DLD1 (cell line): ENCODE data around the gene HMGN5.

Experiments used
- in situ Hi-C: cut with HindIII; loops from 2 replicates; pipeline ENCODE4 v1.10.0; 2017; ENCODE audit warnings: low sequenced_read_pairs

The HMGN5 gene

DNA sequence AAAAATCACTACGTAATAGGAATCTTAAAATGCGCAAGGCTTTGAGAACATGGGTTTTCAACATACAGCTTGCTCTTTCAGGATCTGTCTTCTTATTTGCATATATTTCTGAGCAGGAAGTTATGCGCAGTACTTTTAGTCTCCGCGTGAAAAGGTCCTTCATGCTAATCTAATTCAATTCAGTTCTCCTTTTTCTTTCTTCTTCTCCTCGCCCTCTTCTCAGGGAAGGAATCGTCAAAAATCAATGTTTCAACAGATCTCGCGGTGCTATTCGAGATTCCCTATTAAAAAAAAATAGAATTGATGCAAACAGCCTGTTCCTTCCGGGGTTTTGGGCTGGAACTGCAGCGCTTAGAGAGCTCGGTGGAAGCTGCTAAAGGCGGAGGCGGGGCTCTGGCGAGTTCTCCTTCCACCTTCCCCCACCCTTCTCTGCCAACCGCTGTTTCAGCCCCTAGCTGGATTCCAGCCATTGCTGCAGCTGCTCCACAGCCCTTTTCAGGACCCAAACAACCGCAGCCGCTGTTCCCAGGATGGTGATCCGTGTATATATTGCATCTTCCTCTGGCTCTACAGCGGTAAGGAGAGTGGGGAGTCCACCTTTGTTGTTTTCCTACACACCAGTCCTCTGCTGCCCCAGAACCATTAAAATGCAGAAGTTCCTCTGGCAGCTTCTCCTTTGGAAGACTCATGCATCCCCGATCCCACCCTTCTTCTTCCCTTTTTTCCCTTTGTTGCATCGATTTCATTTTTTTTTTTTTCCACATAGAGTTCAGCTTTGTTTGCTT lies at the start of gene HMGN5, which contains the start of gene SH3BGRL:
Gene HMGN5, minus strand, starts transcription at position 243 of the 785 bp plus-strand sequence. CDS start 80,364 bp downstream, outside the sequence.
Gene SH3BGRL, plus strand, starts transcription at position 432 of the 785 bp plus-strand sequence. Its CDS starts 99 bp downstream, at position 531.
- in situ Hi-C loops = no loop called here

DNA sequence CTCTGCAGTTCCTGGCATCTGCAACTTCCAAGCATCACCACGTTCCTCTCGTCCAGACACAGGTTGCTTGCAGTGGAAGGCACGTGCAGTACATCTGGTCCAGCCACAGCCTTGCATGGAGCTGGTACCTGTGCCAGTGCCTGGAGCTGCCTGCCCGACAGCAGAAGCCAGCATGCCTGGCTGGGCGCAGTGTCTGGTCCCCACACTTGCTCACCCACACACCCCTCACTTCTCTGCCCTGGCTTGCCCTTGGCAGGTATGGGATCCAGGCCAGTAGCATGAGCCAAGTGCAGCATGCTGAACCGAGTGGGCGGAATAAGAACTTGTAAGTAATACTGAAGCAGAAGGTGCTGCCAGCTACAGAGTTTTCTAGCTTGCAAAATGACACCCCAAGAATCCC lies 40.0 kb upstream of the HMGN5 start:
- in situ Hi-C loops = no loop called here

DNA sequence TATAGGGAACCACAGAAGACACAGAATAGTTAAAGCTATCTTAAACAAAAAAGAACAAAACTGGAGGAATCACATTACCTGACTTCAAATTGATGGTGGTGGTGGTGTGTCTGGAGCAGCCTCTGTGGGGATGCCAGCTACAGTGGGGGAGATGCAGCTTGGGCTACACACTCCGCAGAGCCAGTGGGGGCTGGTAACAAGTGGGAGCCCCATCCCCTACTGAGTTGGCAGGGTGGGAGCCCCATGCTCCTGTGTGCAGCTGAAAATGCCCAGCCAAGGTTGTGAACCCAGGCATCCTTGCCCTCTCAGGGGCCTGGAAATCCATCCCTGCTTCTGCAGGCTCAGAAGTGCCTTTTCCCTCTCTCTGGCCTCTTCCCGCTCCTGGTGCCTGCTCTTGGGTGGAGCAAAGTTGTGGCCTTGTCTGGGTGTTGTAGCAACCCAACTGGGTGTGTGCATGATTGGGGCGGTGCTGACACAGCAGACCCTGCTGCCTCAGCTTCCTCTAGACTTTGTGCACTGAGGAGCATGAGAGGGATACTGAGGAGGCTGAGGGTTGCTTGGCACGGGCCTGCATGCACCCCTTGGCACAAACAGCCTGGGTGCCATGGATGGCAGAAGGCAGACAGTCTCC lies 39.1 kb upstream of the HMGN5 start:
- in situ Hi-C loops = no loop called here

GRCh38 chrX:81238166-81238565 lies 36.5 kb upstream of the HMGN5 start:
- in situ Hi-C loops = no loop called here

- in situ Hi-C loops = no loop called here
Measured at GRCh38 chrX:81237516-81237915, 35.8 kb upstream of the HMGN5 start.

- in situ Hi-C loops = no loop called here
Measured at GRCh38 chrX:81232218-81232617, 30.5 kb upstream of the HMGN5 start.

- in situ Hi-C loops = no loop called here
Measured at GRCh38 chrX:81231476-81231875, 29.8 kb upstream of the HMGN5 start.

GRCh38 chrX:81229901-81230300 lies 28.2 kb upstream of the HMGN5 start:
- in situ Hi-C loops = no loop called here

GRCh38 chrX:81229229-81229628 lies 27.5 kb upstream of the HMGN5 start:
- in situ Hi-C loops = no loop called here

GRCh38 chrX:81215685-81216084 lies 14.0 kb upstream of the HMGN5 start:
- in situ Hi-C loops = no loop called here

GRCh38 chrX:81208916-81209315 lies 7.2 kb upstream of the HMGN5 start:
- in situ Hi-C loops = no loop called here

DNA sequence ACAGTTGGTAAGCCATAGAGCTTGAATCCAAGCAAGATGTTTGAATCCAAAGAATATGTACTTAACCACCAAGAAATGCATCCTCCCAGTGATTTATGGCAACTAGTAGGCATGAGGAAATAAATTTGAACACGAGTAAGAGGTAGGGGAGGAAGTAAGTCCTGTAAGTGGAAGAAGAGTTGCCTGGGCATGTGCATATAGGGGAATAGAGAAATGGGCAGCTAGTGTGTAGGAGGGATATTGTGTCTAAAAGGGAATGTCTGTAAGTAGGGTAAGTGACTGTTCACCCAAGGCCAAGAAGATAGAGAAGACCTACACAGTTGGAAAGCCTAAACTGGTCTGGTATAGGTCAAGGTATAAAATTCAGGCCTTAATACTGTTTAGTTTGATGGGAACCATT lies 4.8 kb upstream of the HMGN5 start:
- in situ Hi-C loops = no loop called here

DNA sequence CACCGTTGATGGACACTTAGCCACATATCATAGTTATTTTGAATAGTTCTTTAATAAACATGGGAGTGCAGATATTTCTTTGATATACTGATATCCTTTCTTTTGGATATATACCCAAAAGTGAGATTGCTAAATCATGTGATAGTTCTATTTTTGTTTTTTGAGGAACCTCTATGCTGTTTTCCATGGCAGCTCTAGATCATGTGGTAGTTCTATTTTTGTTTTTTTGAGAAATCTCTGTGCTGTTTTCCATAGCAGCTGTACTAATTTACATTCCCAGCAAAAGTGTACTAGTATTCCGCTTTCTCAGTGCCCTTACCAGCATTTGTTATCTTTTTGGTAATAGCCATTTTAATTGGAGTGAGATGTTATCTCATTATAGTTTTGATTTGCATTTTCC lies 3.8 kb upstream of the HMGN5 start:
- in situ Hi-C loops = no loop called here

DNA sequence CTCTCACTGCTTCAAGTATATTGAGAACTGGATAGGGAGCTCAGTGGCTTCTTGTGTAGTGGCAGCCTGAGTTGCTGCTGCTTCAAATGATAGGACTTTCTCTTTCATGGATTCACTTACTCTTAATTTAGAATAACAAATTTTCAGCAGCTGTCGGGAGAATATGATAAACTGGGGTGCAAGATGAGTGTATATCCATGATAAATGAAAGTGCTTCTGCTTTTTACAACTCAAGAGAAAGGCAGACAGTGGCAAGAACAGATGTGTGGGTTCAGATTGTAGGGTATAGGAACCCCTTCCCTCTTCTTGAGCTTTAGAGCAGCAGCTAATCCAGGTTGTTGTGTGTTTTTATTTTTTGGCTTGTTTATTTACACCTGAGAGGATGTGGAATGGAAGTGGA lies 1.2 kb upstream of the HMGN5 start:
- in situ Hi-C loops = no loop called here

DNA sequence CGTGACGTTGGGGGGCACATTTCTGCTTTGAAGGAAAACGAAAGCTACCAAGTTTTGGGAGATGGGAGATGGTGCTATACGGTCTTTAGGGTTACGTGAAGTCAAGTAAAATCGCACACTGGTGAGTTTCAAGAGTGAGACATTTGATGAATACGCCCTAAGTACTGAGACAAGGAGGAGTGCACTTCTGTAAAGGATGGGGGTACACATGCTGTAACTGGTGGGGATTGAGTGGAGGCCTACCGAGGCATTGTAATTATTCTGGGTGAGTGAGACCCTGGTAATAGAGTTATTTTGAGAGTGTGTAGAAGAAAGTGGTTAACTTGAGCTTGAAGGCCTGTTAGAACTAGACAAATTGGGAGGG lies 725 bp upstream of the HMGN5 start:
- in situ Hi-C loops = no loop called here

DNA sequence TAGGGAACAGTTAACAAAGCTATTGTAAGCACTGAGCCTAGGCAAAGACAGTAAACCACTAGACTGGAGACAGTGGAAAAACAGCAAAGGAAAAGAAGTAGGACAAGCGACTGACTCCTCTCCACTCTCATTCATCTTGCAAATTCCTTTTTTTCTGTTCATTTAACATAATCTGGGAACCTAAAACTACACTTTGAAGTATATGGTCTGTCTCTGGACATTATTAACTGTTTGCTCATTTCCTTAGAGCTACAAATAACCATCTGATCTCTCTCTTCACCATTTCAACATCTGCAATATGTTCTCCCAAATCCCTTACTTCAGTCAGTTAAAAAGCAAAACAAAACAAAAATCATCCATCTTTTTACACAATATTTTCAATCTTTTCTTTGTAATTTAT lies 642 bp downstream of the HMGN5 start:
- in situ Hi-C loops = no loop called here

DNA sequence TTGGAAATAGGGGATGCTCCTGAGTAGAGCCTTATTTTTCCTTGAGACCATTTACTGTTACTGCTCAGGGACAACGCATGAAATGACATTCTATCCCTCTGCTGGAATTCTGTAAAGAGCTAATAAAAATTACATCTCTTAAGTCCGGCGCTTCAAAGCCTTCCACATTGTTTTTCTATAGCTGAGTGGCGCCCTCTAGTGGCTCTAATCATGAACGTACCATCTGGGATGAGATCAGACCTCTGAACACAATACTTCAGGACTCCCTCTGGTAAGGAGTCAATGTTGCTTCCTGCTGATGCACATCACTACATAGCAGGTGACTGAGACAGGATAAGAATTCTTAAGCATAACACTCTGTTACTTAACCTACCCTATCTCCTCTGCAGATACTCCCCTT lies 6.0 kb downstream of the HMGN5 start:
- in situ Hi-C loops = no loop called here

- in situ Hi-C loops = no loop called here
Measured at GRCh38 chrX:81195259-81195658, 6.5 kb downstream of the HMGN5 start.

GRCh38 chrX:81174286-81174685 lies 27.4 kb downstream of the HMGN5 start:
- in situ Hi-C loops = no loop called here

GRCh38 chrX:81168391-81168790 lies 33.3 kb downstream of the HMGN5 start:
- in situ Hi-C loops = no loop called here

DNA sequence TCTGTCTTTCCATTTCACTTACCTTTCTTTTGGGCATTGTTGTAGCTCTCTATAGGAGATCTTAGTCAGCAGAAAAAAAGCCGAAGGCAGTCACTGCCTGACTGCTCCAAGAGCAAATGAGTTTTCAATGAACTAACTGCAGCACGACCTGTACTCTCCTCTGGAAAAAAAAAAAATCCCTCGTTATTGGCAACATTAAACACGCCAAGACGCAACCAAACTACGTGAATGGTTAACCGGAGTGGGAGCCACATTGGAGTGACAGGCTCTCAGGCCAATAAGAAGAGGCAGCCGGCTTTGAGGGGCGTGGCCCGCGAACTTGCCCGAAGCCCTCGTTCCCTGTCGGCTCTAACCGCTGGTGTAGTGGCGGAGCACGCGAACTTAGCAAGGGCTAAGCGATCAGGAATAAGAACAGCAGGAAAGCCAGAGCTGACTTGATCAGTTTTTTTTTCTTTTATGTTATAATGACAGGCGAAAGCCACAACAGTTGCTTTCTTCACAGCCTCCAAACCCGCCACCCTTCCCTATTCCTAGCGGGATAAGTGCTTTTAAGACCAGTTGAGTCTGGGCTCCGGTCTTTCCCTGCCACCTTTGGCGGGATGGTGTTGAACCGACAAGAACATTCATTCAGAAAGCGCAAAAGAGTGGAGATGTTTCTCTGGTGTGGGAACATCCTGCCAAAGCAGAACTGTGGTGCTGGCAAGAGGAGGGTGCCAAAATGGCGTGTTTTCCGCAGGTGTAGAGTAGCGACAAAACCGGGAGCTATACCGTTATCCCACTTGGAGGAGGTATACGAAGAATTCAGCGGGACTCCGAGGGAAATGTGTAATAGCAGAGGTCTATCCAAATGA lies 80.0 kb downstream of the HMGN5 start:
- in situ Hi-C loops = no loop called here
